ENCODE data around the gene EP400.

Gene EP400

GRCh38 chr12:131910302-131911027, 39.3 kb upstream of the EP400 start:
- H3K4me1 Mint-ChIP-seq = peaks cover 3% of the 10 kb centered on the region
- ATAC-seq (no peak), DNase-seq (ENCODE audit: low spot score in 2 of 2) (no peak)
- no peaks in the 10 kb centered on the region for H3K36me3 Mint-ChIP-seq
- H3K27ac Mint-ChIP-seq = no peak overlapping the region
- no peaks in the 10 kb centered on the region for H3K9me3 Mint-ChIP-seq
- no peak overlapping the region for H3K4me3 Mint-ChIP-seq

- DNase-seq (ENCODE audit: low spot score in 2 of 2) = no peak
- Mint-ChIP-seq H3K4me3 (no peak overlapping the region), H3K9me3 (no peaks in the 10 kb centered on the region), H3K4me1 (no peaks in the 10 kb centered on the region), H3K27ac (no peak overlapping the region), H3K36me3 (no peaks in the 10 kb centered on the region)
- no peak for ATAC-seq
Measured at GRCh38 chr12:131911028-131911650, 38.6 kb upstream of the EP400 start.

GRCh38 chr12:131911851-131912477, 37.8 kb upstream of the EP400 start:
- no peaks in the 10 kb centered on the region for H3K36me3 Mint-ChIP-seq
- no peak overlapping the region for H3K4me3 Mint-ChIP-seq
- H3K4me1 Mint-ChIP-seq = no peaks in the 10 kb centered on the region
- H3K9me3 Mint-ChIP-seq = no peaks in the 10 kb centered on the region
- ATAC-seq (no peak), DNase-seq (ENCODE audit: low spot score in 2 of 2) (no peak)
- H3K27ac Mint-ChIP-seq = no peak overlapping the region

GRCh38 chr12:131912518-131913274, 37.0 kb upstream of the EP400 start:
- Mint-ChIP-seq H3K4me3 (no peak overlapping the region), H3K27ac (no peak overlapping the region), H3K4me1 (no peaks in the 10 kb centered on the region), H3K9me3 (no peaks in the 10 kb centered on the region), H3K36me3 (no peaks in the 10 kb centered on the region)
- ATAC-seq = no peak
- no peak for DNase-seq (ENCODE audit: low spot score in 2 of 2)

DNA sequence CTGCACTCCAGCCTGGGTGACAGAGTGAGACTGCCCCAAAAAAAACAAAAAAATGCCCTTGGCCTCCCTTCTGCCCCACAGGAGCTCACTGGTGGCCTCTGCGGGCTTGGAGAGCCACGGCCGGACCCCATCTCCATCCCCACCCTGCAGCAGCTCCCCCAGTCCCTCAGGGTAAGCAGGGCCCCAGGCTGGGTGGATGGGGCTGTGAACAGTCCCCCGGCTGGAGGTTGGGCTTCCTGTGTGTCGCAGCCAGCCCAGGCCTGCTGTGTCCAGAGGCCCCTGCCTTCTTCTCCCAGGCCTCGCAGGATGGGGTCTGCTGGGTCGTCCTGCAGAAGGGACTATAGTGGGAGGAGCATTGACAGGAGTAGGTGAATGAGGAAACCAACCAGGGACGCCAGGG, 36.1 kb upstream of the EP400 start:
- no peaks in the 10 kb centered on the region for H3K9me3 Mint-ChIP-seq
- H3K27ac Mint-ChIP-seq = no peak overlapping the region
- no peak overlapping the region for H3K4me3 Mint-ChIP-seq
- no peak for DNase-seq (ENCODE audit: low spot score in 2 of 2)
- ATAC-seq = no peak
- H3K4me1 Mint-ChIP-seq = no peaks in the 10 kb centered on the region
- no peaks in the 10 kb centered on the region for H3K36me3 Mint-ChIP-seq

DNA sequence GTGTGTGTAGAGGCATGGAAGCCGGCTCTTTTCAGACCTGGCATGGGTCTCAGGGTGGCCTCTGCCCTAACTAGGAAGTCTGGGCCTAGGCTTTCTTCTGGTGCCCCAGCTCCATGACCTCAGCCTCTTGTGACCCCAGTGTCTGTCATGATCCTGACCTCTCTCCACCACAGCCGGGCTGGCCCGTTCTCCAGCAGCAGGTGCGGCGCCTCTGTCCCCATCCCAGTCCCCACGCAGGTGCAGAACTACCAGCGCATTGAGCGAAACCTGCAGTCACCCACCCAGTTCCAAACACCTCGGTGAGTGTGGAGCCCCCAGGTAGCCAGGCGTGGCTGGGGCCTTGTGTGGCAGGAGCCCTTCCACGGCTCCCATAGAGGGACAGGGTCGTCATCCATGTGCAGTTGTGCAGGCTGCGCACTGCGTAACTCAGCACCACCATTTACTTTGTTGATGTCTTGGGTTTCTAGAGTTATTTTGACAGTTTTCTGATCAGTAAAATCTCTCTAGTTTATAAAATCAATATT, 35.5 kb upstream of the EP400 start:
- Mint-ChIP-seq H3K27ac (peak overlapping the region; percentile 23), H3K36me3 (no peaks in the 10 kb centered on the region), H3K4me1 (no peaks in the 10 kb centered on the region), H3K4me3 (no peak overlapping the region), H3K9me3 (no peaks in the 10 kb centered on the region)
- no peak for DNase-seq (ENCODE audit: low spot score in 2 of 2)
- no peak for ATAC-seq

GRCh38 chr12:131915000-131915689, 34.6 kb upstream of the EP400 start:
- H3K9me3 Mint-ChIP-seq = no peaks in the 10 kb centered on the region
- H3K36me3 Mint-ChIP-seq = peaks cover 1% of the 10 kb centered on the region
- DNase-seq (ENCODE audit: low spot score in 2 of 2) = no peak
- no peak for ATAC-seq
- peak overlapping the region; percentile 23 for H3K27ac Mint-ChIP-seq
- H3K4me1 Mint-ChIP-seq = no peaks in the 10 kb centered on the region
- no peak overlapping the region for H3K4me3 Mint-ChIP-seq

- no peaks in the 10 kb centered on the region for H3K9me3 Mint-ChIP-seq
- DNase-seq (ENCODE audit: low spot score in 2 of 2) (no peak), ATAC-seq (no peak)
- no peaks in the 10 kb centered on the region for H3K4me1 Mint-ChIP-seq
- H3K4me3 Mint-ChIP-seq = no peak overlapping the region
- peaks cover 7% of the 10 kb centered on the region for H3K36me3 Mint-ChIP-seq
- no peak overlapping the region for H3K27ac Mint-ChIP-seq
Measured at GRCh38 chr12:131915823-131916222, 33.9 kb upstream of the EP400 start.

DNA sequence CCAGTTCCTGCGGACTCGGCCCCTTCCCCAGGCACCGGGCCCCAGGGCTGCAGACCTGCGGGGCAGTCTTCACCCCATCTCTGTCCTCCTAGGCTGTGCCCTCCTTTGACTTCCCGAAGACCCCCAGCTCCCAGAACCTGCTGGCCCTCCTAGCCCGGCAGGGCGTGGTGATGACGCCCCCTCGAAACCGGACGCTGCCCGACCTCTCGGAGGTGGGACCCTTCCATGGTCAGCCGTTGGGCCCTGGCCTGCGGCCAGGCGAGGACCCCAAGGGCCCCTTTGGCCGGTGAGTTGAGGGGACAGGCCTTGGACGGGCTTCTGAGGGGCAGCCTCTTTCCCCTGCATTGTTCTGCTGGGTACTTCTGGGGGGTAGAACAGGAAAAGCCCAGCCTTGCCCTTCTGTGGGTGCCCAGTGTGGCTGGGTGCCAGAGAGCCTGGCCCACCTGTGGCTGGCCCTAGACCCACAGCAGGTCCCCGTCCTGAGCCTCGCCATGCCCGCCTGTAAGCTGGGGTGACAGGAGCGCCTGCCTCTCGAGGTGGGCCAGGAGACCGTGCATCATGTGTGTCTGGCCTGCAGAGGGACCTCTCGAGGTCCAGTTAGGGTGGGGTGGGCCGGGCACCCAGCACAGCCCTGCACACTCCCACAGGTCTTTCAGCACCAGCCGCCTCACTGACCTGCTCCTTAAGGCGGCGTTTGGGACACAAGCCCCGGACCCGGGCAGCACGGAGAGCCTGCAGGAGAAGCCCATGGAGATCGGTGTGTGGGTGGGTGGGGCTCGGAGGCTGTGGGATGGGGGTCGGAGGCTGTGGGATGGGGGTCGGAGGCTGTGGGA, 33.2 kb upstream of the EP400 start:
- Mint-ChIP-seq H3K4me3 (no peak overlapping the region), H3K36me3 (peaks cover 7% of the 10 kb centered on the region), H3K4me1 (no peaks in the 10 kb centered on the region), H3K9me3 (no peaks in the 10 kb centered on the region), H3K27ac (no peak overlapping the region)
- ATAC-seq = no peak
- no peak for DNase-seq (ENCODE audit: low spot score in 2 of 2)

DNA sequence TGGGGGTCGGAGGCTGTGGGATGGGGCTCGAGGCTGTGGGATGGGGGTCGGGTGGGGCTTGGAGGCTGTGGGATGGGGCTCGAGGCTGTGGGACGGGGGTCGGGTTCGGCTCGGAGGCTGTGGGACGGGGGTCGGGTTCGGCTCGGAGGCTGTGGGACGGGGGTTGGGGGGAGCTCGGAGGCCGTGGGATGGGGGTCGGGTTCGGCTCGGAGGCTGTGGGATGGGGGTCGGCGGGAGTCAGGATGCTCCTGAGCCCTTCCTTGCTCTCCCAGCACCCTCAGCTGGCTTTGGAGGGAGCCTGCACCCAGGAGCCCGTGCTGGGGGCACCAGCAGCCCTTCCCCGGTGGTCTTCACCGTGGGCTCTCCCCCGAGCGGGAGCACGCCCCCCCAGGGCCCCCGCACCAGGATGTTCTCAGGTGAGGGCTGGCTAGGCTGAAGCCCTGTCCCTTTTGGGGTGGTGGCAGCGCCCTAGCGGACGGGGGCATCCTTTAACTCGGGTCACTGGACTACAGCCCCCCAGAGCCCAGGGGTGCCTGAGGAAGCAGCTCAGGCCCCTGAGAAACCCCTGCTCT, 32.5 kb upstream of the EP400 start:
- Mint-ChIP-seq H3K4me3 (no peak overlapping the region), H3K36me3 (peaks cover 7% of the 10 kb centered on the region), H3K27ac (no peak overlapping the region), H3K9me3 (no peaks in the 10 kb centered on the region), H3K4me1 (no peaks in the 10 kb centered on the region)
- DNase-seq (ENCODE audit: low spot score in 2 of 2) = no peak
- ATAC-seq = no peak

GRCh38 chr12:131917711-131918306, 31.9 kb upstream of the EP400 start:
- no peaks in the 10 kb centered on the region for H3K9me3 Mint-ChIP-seq
- DNase-seq (ENCODE audit: low spot score in 2 of 2) = no peak
- H3K4me3 Mint-ChIP-seq = no peak overlapping the region
- no peaks in the 10 kb centered on the region for H3K4me1 Mint-ChIP-seq
- H3K27ac Mint-ChIP-seq = no peak overlapping the region
- ATAC-seq = no peak
- peaks cover 7% of the 10 kb centered on the region for H3K36me3 Mint-ChIP-seq

DNA sequence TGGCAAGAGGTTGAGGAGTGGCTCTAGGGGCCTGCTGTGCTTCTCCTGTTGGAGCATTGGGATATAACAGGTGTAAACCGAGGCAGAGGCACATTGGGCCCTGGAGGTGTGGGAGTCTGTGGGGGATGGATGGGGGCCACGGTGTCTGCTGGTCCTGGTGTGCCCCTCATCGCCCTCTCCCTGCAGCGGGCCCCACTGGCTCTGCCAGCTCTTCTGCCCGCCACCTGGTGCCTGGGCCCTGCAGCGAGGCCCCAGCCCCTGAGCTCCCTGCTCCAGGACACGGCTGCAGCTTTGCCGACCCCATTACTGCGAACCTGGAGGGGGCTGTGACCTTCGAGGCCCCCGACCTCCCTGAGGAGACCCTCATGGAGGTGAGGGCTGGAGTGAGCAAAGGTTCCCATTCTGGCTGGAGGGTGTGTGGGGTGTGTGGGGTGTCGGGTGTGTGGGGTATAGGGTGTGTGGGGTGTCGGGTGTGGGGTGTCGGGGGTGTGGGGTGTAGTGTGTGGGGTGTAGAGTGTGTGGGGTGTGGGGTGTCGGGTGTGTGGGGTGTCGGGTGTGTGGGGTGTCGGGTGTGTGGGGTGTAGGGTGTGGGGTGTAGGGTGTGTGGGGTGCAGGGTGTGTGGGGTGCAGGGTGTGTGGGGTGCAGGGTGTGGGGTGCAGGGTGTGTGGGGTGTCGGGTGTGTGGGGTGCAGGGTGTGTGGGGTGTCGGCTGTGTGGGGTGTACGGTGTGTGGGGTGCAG, 31.3 kb upstream of the EP400 start:
- ATAC-seq = no peak
- Mint-ChIP-seq H3K27ac (no peak overlapping the region), H3K4me1 (no peaks in the 10 kb centered on the region), H3K4me3 (no peak overlapping the region), H3K9me3 (no peaks in the 10 kb centered on the region), H3K36me3 (peaks cover 7% of the 10 kb centered on the region)
- no peak for DNase-seq (ENCODE audit: low spot score in 2 of 2)

GRCh38 chr12:131919051-131919347, 30.7 kb upstream of the EP400 start:
- no peaks in the 10 kb centered on the region for H3K9me3 Mint-ChIP-seq
- no peak overlapping the region for H3K27ac Mint-ChIP-seq

More at GRCh38 chr12:131919051-131919347, 30.7 kb upstream of the EP400 start:
- DNase-seq (ENCODE audit: low spot score in 2 of 2) (no peak), ATAC-seq (no peak)
- H3K4me1 Mint-ChIP-seq = no peaks in the 10 kb centered on the region
- peaks cover 7% of the 10 kb centered on the region for H3K36me3 Mint-ChIP-seq
- no peak overlapping the region for H3K4me3 Mint-ChIP-seq

Measured in stimulated activated effector memory CD8-positive, alpha-beta T cell treated with anti-CD3 and anti-CD28 coated beads, Interleukin-12 subunit alpha, Interleukin-12 subunit beta, amount 100 ng/mL, for 72 hours (primary cell).